ENCODE data around the gene ILDR1. TPM values are rescaled to one million over a fixed set of nuclear protein-coding genes. Genes with fewer than 3 reads are reported as not detected.
A peak's percentile ranks its signal among the peaks of the same experiment; 100 is the strongest.
"Not testable (repeated sequence)": the region's sequence is repeated elsewhere in the genome, so short reads cannot be mapped to it uniquely, and the experiment has no call there.

Gene ILDR1
- total and polyA plus RNA-seq, 10 of the 15 experiments (the other 5 are each of a cell fraction or from before 2014, with no cell fraction given): 1.3 to 12.0 (median 7.0) TPM

DNA sequence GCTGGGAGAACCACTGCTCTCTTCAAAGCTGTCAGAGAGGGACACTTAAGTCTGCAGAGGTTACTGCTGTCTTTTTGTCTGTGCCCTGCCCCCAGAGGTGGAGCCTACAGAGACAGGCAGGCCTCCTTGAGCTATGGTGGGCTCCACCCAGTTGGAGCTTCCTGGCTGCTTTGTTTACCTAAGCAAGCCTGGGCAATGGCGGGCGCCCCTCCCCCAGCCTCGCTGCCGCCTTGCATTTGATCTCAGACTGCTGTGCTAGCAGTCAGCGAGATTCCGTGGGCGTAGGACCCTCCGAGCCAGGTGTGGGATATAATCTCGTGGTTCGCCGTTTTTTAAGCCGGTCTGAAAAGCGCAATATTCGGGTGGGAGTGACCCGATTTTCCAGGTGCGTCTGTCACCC, 25.2 kb upstream of the ILDR1 start:
- H3K9ac ChIP-seq (ENCODE audit: control insufficient read depth, insufficient read depth, low read length); H3K79me2 ChIP-seq (ENCODE audit: control insufficient read depth, insufficient read depth, low read length); H3K27ac ChIP-seq (ENCODE audit: control insufficient read depth, insufficient read depth); DNase-seq (ENCODE audit: low read depth, low spot score); ATAC-seq; H3K4me3 ChIP-seq; H4K20me1 ChIP-seq (ENCODE audit: control insufficient read depth, insufficient read depth); SMC1A ChIA-PET (ENCODE audit: uncharacterized antibody, unreplicated experiment); H3K27me3 ChIP-seq (replicated peaks in 1 of 2; ENCODE audit: control insufficient read depth in 2 of 2, insufficient read depth in 2 of 2, low read length in 1 of 2); H2AFZ ChIP-seq (ENCODE audit: control insufficient read depth, low read depth, low read length); in situ Hi-C loops (cut with MboI); CTCF ChIA-PET; RAD21 ChIA-PET (ENCODE audit: unreplicated experiment); FAIRE-seq; H3K36me3 ChIP-seq (ENCODE audit: control insufficient read depth in 2 of 2, insufficient read depth in 2 of 2, low read length in 1 of 2); BruUV-seq (replicated peaks); POLR2A ChIA-PET; H3K4me2 ChIP-seq (ENCODE audit: control insufficient read depth, insufficient read depth); H3K4me1 ChIP-seq (ENCODE audit: control insufficient read depth, insufficient read depth, low read length); intact Hi-C loops (cut with micrococcal nuclease; ENCODE audit: unreplicated experiment): not testable (repeated sequence)
- 88% methylated on average over 7 of the region's 16 CpGs for WGBS (ENCODE audit: insufficient coverage, insufficient replicate concordance, low lambda C conversion rate, missing lambda C conversion rate)
- H3K9me3 ChIP-seq (replicated peaks; ENCODE audit: control insufficient read depth, insufficient read depth, low read length): peaks cover 15% of the 10 kb centered on the region

DNA sequence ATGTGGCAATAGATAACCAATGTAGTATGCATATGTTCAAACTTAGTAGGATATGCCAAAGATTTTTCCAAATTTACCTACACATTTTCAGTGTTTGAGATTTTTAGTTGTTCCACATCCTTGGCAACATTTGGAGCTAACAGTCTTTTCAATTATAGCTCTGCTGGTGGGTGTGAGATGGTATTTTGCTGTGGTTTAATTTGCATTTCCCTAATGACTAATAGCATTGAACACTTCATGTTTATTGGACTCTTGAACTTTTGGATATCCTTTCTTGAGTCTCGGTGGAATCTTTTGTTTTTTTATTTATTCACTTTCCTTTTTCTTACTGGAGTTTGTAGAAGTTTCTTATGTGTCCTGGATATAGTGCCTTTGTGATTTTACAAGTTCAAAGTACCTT, 11.0 kb upstream of the ILDR1 start:
- 5% methylated on average over 1 of the region's 1 CpG for WGBS (ENCODE audit: insufficient coverage, insufficient replicate concordance, low lambda C conversion rate, missing lambda C conversion rate)
- Histone ChIP-seq H3K4me2 (ENCODE audit: control insufficient read depth, insufficient read depth) (no peak overlapping the region), H3K79me2 (ENCODE audit: control insufficient read depth, insufficient read depth, low read length) (peaks cover 12% of the 10 kb centered on the region), H3K9me3 (replicated peaks; ENCODE audit: control insufficient read depth, insufficient read depth, low read length) (peaks cover 51% of the 10 kb centered on the region), H3K36me3 (ENCODE audit: control insufficient read depth in 2 of 2, insufficient read depth in 2 of 2, low read length in 1 of 2) (peaks cover 2 to 11% of the 10 kb centered on the region in 2 experiments), H3K4me1 (ENCODE audit: control insufficient read depth, insufficient read depth, low read length) (peaks cover 28% of the 10 kb centered on the region), H3K9ac (ENCODE audit: control insufficient read depth, insufficient read depth, low read length) (no peak overlapping the region), H4K20me1 (ENCODE audit: control insufficient read depth, insufficient read depth) (no peaks in the 10 kb centered on the region), H2AFZ (ENCODE audit: control insufficient read depth, low read depth, low read length) (no peak overlapping the region), H3K4me3 (no peak overlapping the region), H3K27ac (ENCODE audit: control insufficient read depth, insufficient read depth) (no peak overlapping the region), H3K27me3 (replicated peaks in 1 of 2; ENCODE audit: control insufficient read depth in 2 of 2, insufficient read depth in 2 of 2, low read length in 1 of 2) (no peaks in the 10 kb centered on the region)
- DNase-seq (ENCODE audit: low read depth, low spot score) (no peak), FAIRE-seq (peak; percentile 52), ATAC-seq (peak; percentile 11; the same call in 2 of the 3 replicates)
- in situ Hi-C loops (cut with MboI) (no loop called here), intact Hi-C loops (cut with micrococcal nuclease; ENCODE audit: unreplicated experiment) (loop anchor here (5.0 kb wide), 1 partner anchor 36 kb away; no protein-coding TSS in a partner anchor)
- ChIA-PET RAD21 (ENCODE audit: unreplicated experiment) (interaction anchor here (0.7 to 1.5 kb wide), 6 partner anchors 13 to 238 kb away, joined by 3 to 4 read pairs (median 3); partner anchors contain the start of gene CD86), CTCF (interaction anchor here (1.0 to 1.5 kb wide), 3 partner anchors 25 to 38 kb away, joined by 4 to 6 read pairs (median 4); no protein-coding TSS in a partner anchor), POLR2A (interaction anchor here (0.8 to 1.5 kb wide), 7 partner anchors 10 to 43 kb away, joined by 3 to 6 read pairs (median 3); no protein-coding TSS in a partner anchor), SMC1A (ENCODE audit: uncharacterized antibody, unreplicated experiment) (interaction anchor here (0.7 to 2.1 kb wide), 13 partner anchors 8 to 159 kb away, joined by 3 to 8 read pairs (median 4); partner anchors contain the start of gene CD86)
- no TSS peak for BruUV-seq (replicated peaks)
- TF ChIP-seq PML (IDR thresholded peaks at IDR 0.05; ENCODE audit: low read length) (no peak), POU2F2 (IDR thresholded peaks at IDR 0.05; ENCODE audit: borderline replicate concordance, low read depth, low read length) (peak; percentile 83), MEF2B (IDR thresholded peaks at IDR 0.05; ENCODE audit: partially characterized antibody, poor library complexity, severe bottlenecking) (peak; percentile 23), MTA2 (IDR thresholded peaks at IDR 0.05; ENCODE audit: low read depth) (peak; percentile 67), CEBPB (IDR thresholded peaks at IDR 0.05; ENCODE audit: borderline replicate concordance in 1 of 2, low read depth in 2 of 2, low read length in 2 of 2) (no peak), IKZF2 (IDR thresholded peaks at IDR 0.05) (peak; percentile 35 to 64; a peak in 3 of 4 replicates), RUNX3 (IDR thresholded peaks at IDR 0.05; ENCODE audit: low read length) (peak; percentile 50)
- TF ChIP-seq, protein P1, sequence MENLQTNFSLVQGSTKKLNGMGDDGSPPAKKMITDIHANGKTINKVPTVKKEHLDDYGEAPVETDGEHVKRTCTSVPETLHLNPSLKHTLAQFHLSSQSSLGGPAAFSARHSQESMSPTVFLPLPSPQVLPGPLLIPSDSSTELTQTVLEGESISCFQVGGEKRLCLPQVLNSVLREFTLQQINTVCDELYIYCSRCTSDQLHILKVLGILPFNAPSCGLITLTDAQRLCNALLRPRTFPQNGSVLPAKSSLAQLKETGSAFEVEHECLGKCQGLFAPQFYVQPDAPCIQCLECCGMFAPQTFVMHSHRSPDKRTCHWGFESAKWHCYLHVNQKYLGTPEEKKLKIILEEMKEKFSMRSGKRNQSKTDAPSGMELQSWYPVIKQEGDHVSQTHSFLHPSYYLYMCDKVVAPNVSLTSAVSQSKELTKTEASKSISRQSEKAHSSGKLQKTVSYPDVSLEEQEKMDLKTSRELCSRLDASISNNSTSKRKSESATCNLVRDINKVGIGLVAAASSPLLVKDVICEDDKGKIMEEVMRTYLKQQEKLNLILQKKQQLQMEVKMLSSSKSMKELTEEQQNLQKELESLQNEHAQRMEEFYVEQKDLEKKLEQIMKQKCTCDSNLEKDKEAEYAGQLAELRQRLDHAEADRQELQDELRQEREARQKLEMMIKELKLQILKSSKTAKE (IDR thresholded peaks at IDR 0.05; ENCODE audit: low read depth, poor library complexity, severe bottlenecking): no peak
